ENCODE results near the gene HBG2.

The HBG2 gene

DNA sequence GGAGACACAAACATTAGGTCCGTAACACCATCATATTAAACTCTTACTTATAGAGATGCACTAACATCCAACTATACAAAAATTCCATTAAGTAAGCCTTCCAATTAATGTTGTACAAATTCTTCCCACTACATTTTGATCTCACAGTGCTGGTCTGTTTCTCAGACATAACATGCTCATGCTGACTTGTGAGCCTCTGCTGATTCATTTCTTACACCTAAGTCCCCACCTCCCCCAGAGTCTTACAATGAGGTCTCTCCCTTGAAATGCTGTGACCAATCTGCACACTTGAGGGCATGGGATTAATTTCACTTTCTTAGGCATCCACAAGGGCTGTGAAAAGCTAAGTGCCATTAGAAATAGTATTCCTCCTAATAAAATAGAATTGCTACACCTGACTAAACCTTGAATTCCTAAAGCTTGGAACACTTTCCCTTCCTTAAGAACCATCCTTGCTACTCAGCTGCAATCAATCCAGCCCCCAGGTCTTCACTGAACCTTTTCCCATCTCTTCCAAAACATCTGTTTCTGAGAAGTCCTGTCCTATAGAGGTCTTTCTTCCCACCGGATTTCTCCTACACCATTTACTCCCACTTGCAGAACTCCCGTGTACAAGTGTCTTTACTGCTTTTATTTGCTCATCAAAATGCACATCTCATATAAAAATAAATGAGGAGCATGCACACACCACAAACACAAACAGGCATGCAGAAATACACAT is 6.9 kb downstream of the HBG2 start:
- DNase-seq: no peak

- DNase-seq: no peak
Measured at GRCh38 chr11:5246772-5247471, 7.7 kb downstream of the HBG2 start.

DNA sequence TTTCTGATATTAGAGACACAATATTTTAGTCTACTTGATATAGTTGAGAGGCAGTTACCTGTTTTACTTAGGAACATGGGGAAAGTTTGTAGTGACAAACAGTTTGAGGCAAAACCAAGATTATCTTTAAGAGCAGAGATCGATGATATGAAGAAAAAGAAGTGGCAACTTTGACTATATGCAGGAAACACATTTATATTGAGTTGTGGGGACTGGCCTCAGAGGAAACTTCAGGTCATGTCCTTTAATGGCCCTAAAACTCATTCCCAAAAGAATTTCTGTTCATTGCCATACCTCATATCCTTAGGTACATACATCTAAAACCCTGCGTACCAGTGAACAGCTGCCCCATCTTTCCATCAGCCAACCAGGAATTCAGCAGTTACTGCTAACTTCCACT is 9.4 kb downstream of the HBG2 start:
- no peak for DNase-seq

- DNase-seq: no peak
Measured at GRCh38 chr11:5243816-5244180, 10.8 kb downstream of the HBG2 start.

- DNase-seq: no peak
Measured at GRCh38 chr11:5242933-5243815, 11.4 kb downstream of the HBG2 start.

DNA sequence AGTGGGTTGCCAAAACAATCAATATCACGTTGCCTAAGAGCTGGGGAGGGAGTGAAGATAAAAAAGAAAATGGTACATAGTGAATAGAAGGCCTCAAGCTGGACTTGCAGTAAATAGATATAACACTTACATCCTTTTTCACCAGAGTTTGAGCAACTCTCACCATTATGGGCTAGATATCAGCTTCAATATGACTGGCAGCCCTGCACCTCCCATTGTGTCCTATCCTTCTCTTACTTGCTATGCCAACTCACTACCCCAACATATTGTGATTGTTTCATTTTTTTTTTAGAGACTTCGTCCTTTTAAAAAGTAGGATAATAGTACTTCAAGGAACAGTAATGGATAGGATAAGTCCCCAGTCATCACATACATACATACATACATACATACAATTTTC is 12.4 kb downstream of the HBG2 start:
- no peak for DNase-seq

GRCh38 chr11:5241458-5241857 is 13.1 kb downstream of the HBG2 start:
- no peak for DNase-seq

- DNase-seq: no peak
Measured at GRCh38 chr11:5240458-5240857, 14.1 kb downstream of the HBG2 start.

GRCh38 chr11:5240056-5240455 is 14.5 kb downstream of the HBG2 start:
- DNase-seq: no peak

DNA sequence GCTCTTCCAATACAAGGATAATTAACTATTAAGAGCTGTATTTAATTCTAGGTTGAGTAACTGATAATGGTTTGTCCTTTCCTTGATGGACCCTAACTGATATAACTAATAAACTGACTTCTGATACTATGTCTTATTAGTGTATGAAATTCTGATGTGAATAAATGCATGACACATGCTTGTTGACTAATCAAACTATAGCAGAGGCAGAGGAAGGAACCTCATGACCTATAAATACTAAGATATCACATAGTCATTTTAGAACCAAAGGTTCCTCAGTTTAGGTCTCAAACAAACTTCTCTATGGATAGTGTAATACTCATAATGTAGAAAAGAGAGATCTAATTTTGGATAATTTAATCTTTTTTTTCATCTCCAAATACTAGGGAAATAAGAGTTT is 15.5 kb downstream of the HBG2 start:
- no peak for DNase-seq

GRCh38 chr11:5238486-5238885 is 16.1 kb downstream of the HBG2 start:
- no peak for DNase-seq

- no peak for DNase-seq
Measured at GRCh38 chr11:5237420-5237819, 17.2 kb downstream of the HBG2 start.

- no peak for DNase-seq
Measured at GRCh38 chr11:5235364-5236095, 19.1 kb downstream of the HBG2 start.

GRCh38 chr11:5234381-5234834 is 20.2 kb downstream of the HBG2 start, which contains the start of gene HBD:
Gene HBD, minus strand, starts transcription at chr11:5234483. Its CDS starts 50 bp downstream, at chr11:5234433.
- peak; percentile 8 for DNase-seq

GRCh38 chr11:5233307-5233706 is 21.3 kb downstream of the HBG2 start:
- DNase-seq: no peak

- DNase-seq: no peak
Measured at GRCh38 chr11:5232821-5233220, 21.8 kb downstream of the HBG2 start.

- no peak for DNase-seq
Measured at GRCh38 chr11:5232176-5232575, 22.4 kb downstream of the HBG2 start.

DNA sequence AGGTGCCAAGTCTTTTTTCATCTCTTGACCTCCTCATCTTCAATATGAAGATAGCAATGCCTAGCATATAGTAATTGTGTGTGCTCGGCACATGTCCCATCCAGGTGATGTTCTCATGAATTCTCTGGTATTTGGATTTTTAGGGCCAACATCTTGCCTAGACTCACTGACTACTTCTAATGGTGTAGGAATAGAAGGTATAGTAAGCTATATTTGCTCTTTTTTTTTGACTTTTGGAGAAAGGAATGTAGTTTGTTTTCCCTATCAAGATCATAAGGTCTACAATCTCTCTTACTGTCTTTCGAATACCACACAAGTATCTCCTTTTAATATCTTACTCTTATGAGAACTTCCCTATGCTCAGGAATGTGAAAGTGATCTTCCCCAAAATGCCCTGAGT is 23.5 kb downstream of the HBG2 start:
- DNase-seq: no peak

DNA sequence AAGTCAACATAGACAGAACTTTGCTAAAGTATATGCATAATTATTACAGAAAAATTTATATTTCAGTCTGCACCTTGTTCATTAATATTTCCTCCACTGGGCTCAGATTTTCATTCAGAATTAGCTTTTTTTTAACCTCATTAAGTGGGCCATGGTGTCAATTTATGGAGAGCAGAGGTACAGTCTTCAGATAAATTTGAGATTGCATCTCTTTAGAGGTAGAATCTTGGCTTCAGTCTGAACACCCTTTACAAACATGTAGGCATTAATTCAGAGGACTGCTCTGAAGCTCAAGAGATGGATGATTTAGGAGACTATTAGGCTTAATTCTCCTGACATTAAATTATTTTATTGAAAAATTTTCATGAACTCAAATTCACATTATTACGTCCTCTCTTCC is 24.3 kb downstream of the HBG2 start:
- no peak for DNase-seq

GRCh38 chr11:5229796-5230195 is 24.8 kb downstream of the HBG2 start:
- no peak for DNase-seq

- DNase-seq: no peak
Measured at GRCh38 chr11:5229356-5229755, 25.2 kb downstream of the HBG2 start.

GRCh38 chr11:5228124-5228523 is 26.5 kb downstream of the HBG2 start:
- no peak for DNase-seq

GRCh38 chr11:5227681-5228080 is 26.9 kb downstream of the HBG2 start:
- DNase-seq: no peak

All from activated CD4-positive, alpha-beta T cell treated with anti-CD3 and anti-CD28 coated beads, Interleukin-10, Interleukin-2, amounts not matched to agents 100 ng/mL and 50 ng/mL, durations not matched to agents 16 hours and 8 hours (primary cell).